Endothelial cell of umbilical vein (primary cell): ENCODE measurements around the gene KCTD2.

Experiments used
- POLR2A ChIP-seq: IDR thresholded peaks from 2 replicates; pipeline ENCODE4 v1.6.1; 2012; ENCODE audit warnings: low read depth, mild to moderate bottlenecking, control low read depth, low read length
- POLR2AphosphoS5 ChIP-seq: IDR thresholded peaks from 2 replicates; pipeline ENCODE4 v1.6.1; 2012; ENCODE audit warnings: low read depth, mild to moderate bottlenecking, control low read depth, low read length, moderate library complexity; ENCODE audit not compliant: insufficient read depth
- TF ChIP-seq, protein P1 (sequence below), 2 donors: IDR thresholded peaks; 1 replicate in 1 of 2; 2 replicates in 1 of 2; pipeline ENCODE4 v1.5.1; 2011; ENCODE audit warnings: low read length in 2 of 2, mild to moderate bottlenecking in 2 of 2, moderate library complexity in 2 of 2, control low read depth in 1 of 2, inconsistent platforms in 1 of 2, low read depth in 1 of 2; ENCODE audit not compliant: insufficient read depth in 1 of 2; ENCODE audit errors: extremely low read depth in 1 of 2

DNA sequence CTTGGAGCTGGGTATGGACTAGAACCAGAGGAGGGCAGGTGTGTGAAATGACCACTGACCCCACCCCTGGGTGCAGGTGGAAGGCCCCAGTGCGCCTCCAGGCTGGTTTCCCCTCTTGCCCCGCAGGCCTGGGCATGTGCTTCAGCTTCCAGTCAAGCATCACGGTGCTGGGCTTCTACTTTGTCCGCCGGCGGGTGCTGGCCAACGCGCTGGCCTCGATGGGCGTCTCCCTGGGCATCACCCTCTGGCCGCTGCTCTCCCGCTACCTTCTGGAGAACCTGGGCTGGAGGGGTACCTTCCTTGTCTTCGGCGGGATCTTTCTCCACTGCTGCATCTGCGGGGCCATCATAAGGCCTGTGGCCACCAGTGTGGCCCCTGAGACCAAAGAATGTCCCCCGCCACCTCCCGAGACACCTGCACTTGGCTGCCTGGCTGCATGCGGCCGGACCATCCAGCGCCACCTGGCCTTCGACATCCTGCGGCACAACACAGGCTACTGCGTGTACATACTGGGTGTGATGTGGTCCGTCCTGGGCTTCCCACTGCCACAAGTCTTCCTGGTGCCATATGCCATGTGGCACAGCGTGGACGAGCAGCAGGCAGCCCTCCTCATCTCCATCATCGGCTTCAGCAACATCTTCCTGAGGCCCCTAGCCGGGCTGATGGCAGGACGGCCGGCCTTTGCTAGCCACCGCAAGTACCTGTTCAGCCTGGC is 53.0 kb downstream of the KCTD2 start:
- TF ChIP-seq POLR2AphosphoS5 (no peak), POLR2A (no peak)
- TF ChIP-seq, protein P1, sequence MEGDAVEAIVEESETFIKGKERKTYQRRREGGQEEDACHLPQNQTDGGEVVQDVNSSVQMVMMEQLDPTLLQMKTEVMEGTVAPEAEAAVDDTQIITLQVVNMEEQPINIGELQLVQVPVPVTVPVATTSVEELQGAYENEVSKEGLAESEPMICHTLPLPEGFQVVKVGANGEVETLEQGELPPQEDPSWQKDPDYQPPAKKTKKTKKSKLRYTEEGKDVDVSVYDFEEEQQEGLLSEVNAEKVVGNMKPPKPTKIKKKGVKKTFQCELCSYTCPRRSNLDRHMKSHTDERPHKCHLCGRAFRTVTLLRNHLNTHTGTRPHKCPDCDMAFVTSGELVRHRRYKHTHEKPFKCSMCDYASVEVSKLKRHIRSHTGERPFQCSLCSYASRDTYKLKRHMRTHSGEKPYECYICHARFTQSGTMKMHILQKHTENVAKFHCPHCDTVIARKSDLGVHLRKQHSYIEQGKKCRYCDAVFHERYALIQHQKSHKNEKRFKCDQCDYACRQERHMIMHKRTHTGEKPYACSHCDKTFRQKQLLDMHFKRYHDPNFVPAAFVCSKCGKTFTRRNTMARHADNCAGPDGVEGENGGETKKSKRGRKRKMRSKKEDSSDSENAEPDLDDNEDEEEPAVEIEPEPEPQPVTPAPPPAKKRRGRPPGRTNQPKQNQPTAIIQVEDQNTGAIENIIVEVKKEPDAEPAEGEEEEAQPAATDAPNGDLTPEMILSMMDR (IDR thresholded peaks at IDR 0.05; ENCODE audit: extremely low read depth in 1 of 2, insufficient read depth in 1 of 2, low read depth in 1 of 2, low read length in 2 of 2): no peak
